GM19351 (cell line): ENCODE data around the gene ZSCAN5A.
"Not testable (repeated sequence)": the region's sequence is repeated elsewhere in the genome, so short reads cannot be mapped to it uniquely, and the experiment has no call there.

Source experiments
- ATAC-seq: cut with Tn5 transposase; IDR thresholded peaks from one replicate; pipeline ENCODE4 v1.9.1; 2021; ENCODE audit warnings: mild to moderate bottlenecking, moderate library complexity; ENCODE audit not compliant: unreplicated experiment

The ZSCAN5A gene

GRCh38 chr19:56217039-56217949 lies 97.3 kb downstream of the ZSCAN5A start:
- no peak for ATAC-seq

- ATAC-seq, result no peak
Measured at GRCh38 chr19:56211718-56212117, 102.9 kb downstream of the ZSCAN5A start.

- not testable (repeated sequence) for ATAC-seq
Measured at GRCh38 chr19:56210036-56210435, 104.6 kb downstream of the ZSCAN5A start.

DNA sequence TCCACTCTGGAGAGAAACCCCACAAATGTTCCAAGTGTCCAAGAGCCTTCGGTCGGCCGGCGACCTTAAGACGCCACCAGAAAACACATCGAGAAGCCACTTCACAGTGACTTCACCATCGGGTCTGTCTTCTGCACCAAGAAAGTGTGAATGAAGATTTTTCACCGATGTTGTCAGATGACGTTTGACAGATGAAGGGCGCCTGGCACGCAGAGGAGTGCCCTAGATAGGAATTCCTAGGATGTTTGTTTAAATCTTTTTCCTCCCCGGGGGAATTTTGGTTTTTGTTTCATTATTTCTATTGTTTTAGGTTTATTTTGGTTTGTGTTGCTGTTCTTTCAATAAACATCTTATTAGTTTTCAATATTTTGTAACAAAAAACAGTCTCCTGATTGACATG lies 105.5 kb downstream of the ZSCAN5A start:
- ATAC-seq, result no peak

GRCh38 chr19:56207581-56207980 lies 107.1 kb downstream of the ZSCAN5A start:
- ATAC-seq, result not testable (repeated sequence)

DNA sequence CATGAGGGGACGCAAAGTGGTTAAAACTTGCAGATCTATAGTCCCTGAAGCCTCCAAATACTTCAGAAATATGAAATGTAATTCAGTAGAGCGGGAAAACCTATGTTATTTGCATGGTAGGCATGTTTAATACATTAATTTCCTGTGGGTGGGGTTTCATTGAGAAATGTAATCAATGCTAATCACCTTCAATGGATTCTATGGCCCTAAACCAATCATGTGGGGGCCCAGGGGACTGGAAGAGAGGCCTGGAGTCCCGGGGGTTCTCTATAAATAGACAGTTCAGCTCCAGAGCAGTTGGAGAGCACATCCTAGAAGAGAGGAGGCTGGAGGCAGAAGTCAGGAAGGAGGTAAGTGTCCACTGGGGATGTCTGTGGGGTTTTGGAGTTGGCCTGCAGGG lies 112.7 kb downstream of the ZSCAN5A start, which contains the start of gene ZSCAN5C:
Gene ZSCAN5C (plus strand): TSS at position 301 of the 400 bp plus-strand sequence. CDS start 3,641 bp downstream, outside the sequence.
- ATAC-seq, result no peak

DNA sequence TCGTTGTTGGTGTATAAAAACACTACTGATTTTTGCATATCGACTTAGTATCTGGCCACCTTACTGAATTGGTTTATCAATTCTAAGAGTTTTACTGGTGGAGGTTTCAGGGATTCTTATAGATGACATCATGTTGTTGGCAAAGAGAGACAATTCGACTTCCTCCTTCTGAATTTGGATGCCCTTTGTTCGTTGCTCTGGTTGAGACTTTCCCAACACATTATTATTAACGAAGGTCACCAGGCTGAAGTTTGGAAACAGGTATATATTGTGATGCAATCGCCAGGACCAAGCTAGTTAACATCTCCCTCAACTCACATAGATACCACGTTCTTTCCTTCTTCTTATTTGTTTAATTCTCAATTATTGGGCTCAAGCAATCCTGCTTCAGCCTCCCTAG lies 115.0 kb downstream of the ZSCAN5A start:
- ATAC-seq, result no peak

DNA sequence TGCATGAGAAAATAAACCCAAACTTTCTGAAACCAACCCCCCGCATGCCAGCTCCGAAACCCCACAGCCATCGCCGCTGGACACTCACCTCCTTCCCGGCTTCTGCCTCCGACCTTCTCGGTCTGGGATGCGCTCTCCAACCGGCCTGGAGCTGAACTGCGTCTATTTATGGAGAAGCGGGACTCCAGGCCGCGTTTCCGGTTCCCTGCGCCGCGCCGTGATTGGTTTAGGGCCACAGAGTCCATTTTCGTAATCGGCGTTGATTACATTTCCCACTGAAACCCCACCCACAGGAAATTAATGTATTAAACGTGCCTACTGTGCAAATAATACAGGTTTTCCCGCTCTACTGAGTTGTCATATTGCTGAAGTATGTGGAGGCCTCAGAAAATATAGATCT lies 117.0 kb downstream of the ZSCAN5A start, which contains the start of gene ZSCAN5B:
Gene ZSCAN5B (minus strand): TSS at position 138 of the 400 bp plus-strand sequence. CDS start 4,731 bp downstream, outside the sequence.
- not testable (repeated sequence) for ATAC-seq

GRCh38 chr19:56193981-56194640 lies 120.5 kb downstream of the ZSCAN5A start:
- ATAC-seq, result no peak

DNA sequence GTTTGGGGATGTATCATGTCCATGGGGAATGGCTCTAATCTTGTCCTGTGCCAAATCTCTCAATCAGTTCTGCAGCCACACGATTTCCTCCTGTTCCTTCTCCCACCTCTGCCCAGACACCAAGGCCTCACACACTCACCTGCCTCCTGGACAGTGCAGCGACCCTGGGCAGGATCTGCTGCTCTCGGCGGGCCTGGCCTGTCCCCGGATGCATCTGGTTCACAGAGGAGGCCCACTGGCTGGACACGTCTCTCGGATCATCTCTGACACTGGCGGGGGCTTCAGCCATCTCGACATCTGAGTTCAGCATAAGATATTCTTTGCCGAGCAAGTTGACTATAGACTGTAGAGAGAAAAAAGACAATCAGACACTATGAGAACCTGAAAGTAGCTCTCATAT lies 122.9 kb downstream of the ZSCAN5A start:
- ATAC-seq, result no peak

- ATAC-seq, result no peak
Measured at GRCh38 chr19:56191115-56191514, 123.5 kb downstream of the ZSCAN5A start.

DNA sequence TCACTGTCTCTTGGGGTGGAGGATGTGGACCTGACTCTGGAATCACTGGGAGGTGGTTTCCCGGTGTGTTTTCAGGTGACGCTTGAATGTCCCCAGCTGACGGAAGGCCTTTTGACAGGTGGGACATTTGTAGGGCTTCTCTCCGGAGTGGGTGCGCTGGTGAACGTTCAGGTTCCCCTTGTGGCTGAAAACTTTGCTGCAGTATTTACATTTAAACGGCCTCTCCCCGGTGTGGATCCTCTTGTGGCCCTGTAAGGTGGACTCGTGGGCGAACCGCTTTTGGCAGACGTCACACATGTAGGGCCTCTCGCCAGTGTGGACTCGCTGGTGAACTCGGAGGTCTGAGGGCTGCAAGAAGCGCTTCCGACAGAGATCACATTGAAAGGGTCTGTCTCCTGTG lies 124.9 kb downstream of the ZSCAN5A start:
- ATAC-seq, result no peak

DNA sequence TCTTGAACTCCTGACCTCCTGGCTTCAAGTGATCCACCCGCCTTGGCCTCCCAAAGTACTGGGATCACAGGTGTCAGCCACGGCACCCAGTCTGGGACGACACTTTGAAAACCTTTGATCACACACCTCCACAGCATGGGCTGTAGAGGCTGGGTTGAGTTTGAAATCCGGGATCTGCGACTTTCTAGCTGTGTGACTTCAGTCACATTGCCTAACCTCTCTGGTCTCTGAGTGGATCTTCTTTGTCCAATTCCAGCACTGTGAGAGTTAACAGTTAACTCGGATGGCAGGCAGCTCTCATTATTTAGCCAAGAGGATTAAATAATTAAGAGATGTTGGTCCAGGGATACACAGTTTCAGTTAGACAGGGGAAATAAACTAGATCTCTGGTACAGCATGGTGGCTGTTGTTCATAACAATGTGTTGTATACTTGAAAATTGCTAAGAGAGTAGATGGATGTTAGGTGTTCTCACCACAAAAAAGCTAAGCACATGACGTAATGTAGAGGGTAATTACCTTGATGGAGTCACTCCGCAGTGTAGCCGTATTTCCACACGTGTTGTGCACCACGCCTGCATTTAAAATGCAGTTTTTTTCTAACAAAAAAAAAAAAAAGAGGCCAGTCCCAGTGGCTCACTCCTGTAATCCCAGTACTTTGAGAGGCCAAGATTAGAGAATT lies 136.9 kb downstream of the ZSCAN5A start:
- ATAC-seq, result no peak

- no peak for ATAC-seq
Measured at GRCh38 chr19:56176881-56177280, 137.8 kb downstream of the ZSCAN5A start.

DNA sequence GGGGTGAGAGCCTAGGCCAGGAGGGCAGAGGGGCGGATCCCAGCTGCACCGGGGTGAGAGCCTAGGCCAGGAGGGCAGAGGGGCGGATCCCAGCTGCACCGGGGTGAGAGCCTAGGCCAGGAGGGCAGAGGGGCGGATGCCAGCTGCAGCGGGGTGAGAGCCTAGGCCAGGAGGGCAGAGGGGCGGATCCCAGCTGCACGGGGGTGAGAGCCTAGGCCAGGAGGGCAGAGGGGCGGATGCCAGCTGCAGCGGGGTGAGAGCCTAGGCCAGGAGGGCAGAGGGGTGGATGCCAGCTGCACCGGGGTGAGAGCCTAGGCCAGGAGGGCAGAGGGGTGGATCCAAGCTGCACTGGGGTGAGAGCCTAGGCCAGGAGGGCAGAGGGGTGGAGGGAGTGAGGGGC lies 138.3 kb downstream of the ZSCAN5A start:
- not testable (repeated sequence) for ATAC-seq

DNA sequence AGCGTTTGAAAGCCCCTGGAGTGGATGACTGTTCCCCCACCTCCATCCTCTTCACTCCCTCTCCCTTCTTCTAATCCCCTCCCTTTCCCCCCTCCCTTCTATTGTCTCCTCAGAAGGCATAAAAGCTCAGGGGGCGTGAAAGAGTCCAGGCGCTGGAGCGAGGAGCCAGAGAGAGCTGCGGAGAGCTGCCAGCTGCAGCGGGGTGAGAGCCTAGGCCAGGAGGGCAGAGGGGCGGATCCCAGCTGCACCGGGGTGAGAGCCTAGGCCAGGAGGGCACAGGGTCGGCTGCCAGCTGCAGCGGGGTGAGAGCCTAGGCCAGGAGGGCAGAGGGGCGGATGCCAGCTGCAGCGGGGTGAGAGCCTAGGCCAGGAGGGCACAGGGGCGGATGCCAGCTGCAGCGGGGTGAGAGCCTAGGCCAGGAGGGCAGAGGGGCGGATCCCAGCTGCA lies 138.8 kb downstream of the ZSCAN5A start, which contains the start of gene GALP:
Gene GALP (plus strand): TSS at position 148 of the 447 bp plus-strand sequence. CDS start 1,101 bp downstream, outside the sequence.
- ATAC-seq, result not testable (repeated sequence)

GRCh38 chr19:56174550-56174949 lies 140.1 kb downstream of the ZSCAN5A start:
- no peak for ATAC-seq

- ATAC-seq, result no peak
Measured at GRCh38 chr19:56174086-56174485, 140.6 kb downstream of the ZSCAN5A start.
